Measurements from ENCODE around the gene ZNF599.
"Not testable (repeated sequence)": the region's sequence is repeated elsewhere in the genome, so short reads cannot be mapped to it uniquely, and the experiment has no call there.

The ZNF599 gene

GRCh38 chr19:34772697-34773554, at the start of gene ZNF599:
Gene ZNF599 (minus strand): TSS chr19:34773215. CDS start chr19:34772841, 374 bp downstream.
- peak; percentile 80 for DNase-seq (ENCODE audit: low read depth)

GRCh38 chr19:34818270-34818669, 45.3 kb upstream of the ZNF599 start:
- no peak for DNase-seq (ENCODE audit: low read depth)

- no peak for DNase-seq (ENCODE audit: low read depth)
These were observed 43.7 kb upstream of the ZNF599 start for GRCh38 chr19:34816708-34817107.

GRCh38 chr19:34808566-34808965, 35.6 kb upstream of the ZNF599 start:
- no peak for DNase-seq (ENCODE audit: low read depth)

GRCh38 chr19:34806976-34807860, 34.2 kb upstream of the ZNF599 start:
- DNase-seq (ENCODE audit: low read depth) = no peak

GRCh38 chr19:34804115-34804514, 31.1 kb upstream of the ZNF599 start:
- no peak for DNase-seq (ENCODE audit: low read depth)

- DNase-seq (ENCODE audit: low read depth) = not testable (repeated sequence)
These were observed 23.9 kb upstream of the ZNF599 start for GRCh38 chr19:34796953-34797352.

GRCh38 chr19:34794066-34794960, 21.3 kb upstream of the ZNF599 start:
- DNase-seq (ENCODE audit: low read depth) = no peak

GRCh38 chr19:34793565-34793964, 20.6 kb upstream of the ZNF599 start:
- no peak for DNase-seq (ENCODE audit: low read depth)

- DNase-seq (ENCODE audit: low read depth) = no peak
These were observed 15.1 kb upstream of the ZNF599 start for GRCh38 chr19:34788074-34788473.

GRCh38 chr19:34787059-34787824, 14.2 kb upstream of the ZNF599 start:
- DNase-seq (ENCODE audit: low read depth) = no peak

GRCh38 chr19:34786236-34786635, 13.2 kb upstream of the ZNF599 start:
- no peak for DNase-seq (ENCODE audit: low read depth)

GRCh38 chr19:34779652-34780051, 6.6 kb upstream of the ZNF599 start:
- DNase-seq (ENCODE audit: low read depth) = no peak

- DNase-seq (ENCODE audit: low read depth) = no peak
These were observed 5.3 kb upstream of the ZNF599 start for GRCh38 chr19:34778342-34778741.

- DNase-seq (ENCODE audit: low read depth) = no peak
These were observed 1.8 kb upstream of the ZNF599 start for GRCh38 chr19:34774857-34775256.

GRCh38 chr19:34773555-34773864, 495 bp upstream of the ZNF599 start:
- DNase-seq (ENCODE audit: low read depth) = no peak

GRCh38 chr19:34767951-34768350, 5.1 kb downstream of the ZNF599 start:
- no peak for DNase-seq (ENCODE audit: low read depth)

GRCh38 chr19:34766386-34766785, 6.6 kb downstream of the ZNF599 start:
- no peak for DNase-seq (ENCODE audit: low read depth)

- no peak for DNase-seq (ENCODE audit: low read depth)
These were observed 13.6 kb downstream of the ZNF599 start for GRCh38 chr19:34759218-34759917.

- no peak for DNase-seq (ENCODE audit: low read depth)
These were observed 15.6 kb downstream of the ZNF599 start for GRCh38 chr19:34757441-34757840.

Measured in stimulated activated CD8-positive, alpha-beta memory T cell treated with anti-CD3 and anti-CD28 coated beads, Interleukin-12 subunit alpha, Interleukin-12 subunit beta, amount 100 ng/mL, for 1 hour (primary cell).